ENCODE data around the gene ADORA3.

DNA sequence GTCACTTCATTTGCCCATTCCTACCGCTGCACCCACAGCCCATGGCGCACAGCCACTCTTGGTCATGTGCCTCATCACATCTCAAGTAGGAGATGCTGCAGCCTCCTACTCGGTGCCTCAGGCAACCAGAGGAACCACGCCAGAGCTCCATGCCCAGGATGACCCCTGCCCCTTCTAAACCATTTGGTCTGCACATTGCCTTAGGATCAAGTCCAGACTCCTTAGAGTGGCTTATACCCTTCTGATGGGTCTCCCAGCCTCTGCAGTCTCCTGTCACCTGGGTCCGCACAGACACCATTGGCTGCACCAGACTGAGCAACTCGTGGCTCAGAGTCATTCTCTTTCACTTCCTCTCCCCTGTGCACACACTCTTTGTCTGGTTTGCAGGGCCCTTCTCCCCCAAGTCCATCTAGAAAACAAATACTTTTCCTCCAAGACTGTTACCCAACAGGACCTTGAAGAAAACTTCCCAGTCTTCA is 2.2 kb upstream of the ADORA3 start:
- TF ChIP-seq, protein P1, sequence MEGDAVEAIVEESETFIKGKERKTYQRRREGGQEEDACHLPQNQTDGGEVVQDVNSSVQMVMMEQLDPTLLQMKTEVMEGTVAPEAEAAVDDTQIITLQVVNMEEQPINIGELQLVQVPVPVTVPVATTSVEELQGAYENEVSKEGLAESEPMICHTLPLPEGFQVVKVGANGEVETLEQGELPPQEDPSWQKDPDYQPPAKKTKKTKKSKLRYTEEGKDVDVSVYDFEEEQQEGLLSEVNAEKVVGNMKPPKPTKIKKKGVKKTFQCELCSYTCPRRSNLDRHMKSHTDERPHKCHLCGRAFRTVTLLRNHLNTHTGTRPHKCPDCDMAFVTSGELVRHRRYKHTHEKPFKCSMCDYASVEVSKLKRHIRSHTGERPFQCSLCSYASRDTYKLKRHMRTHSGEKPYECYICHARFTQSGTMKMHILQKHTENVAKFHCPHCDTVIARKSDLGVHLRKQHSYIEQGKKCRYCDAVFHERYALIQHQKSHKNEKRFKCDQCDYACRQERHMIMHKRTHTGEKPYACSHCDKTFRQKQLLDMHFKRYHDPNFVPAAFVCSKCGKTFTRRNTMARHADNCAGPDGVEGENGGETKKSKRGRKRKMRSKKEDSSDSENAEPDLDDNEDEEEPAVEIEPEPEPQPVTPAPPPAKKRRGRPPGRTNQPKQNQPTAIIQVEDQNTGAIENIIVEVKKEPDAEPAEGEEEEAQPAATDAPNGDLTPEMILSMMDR (IDR thresholded peaks at IDR 0.05), result no peak
- TF ChIP-seq POLR2A (IDR thresholded peaks at IDR 0.05), result no peak
- TF ChIP-seq EP300 (IDR thresholded peaks at IDR 0.05), result peak in 1 of 2 donors; percentile 53
